H1 (cell line): ENCODE measurements around the gene ABI3. TPM values are rescaled to one million over a fixed set of nuclear protein-coding genes. Genes with fewer than 3 reads are reported as not detected.

Source experiments
- CREB1 ChIP-seq: IDR thresholded peaks from 2 replicates; pipeline ENCODE4 v1.6.1; 2012; ENCODE audit warnings: inconsistent platforms
- CTBP2 ChIP-seq: IDR thresholded peaks from 2 replicates; pipeline ENCODE4 v1.7.0; 2011; ENCODE audit warnings: borderline replicate concordance, mild to moderate bottlenecking, moderate library complexity, mixed read lengths, low read length; ENCODE audit not compliant: insufficient read depth, insufficient read length
- JUN ChIP-seq: IDR thresholded peaks from 2 replicates; pipeline ENCODE4 v1.6.1; 2011; ENCODE audit warnings: low read depth, mild to moderate bottlenecking, improper control_type of control experiment, low read length
- ZNF274 ChIP-seq: IDR thresholded peaks from 2 replicates; pipeline ENCODE4 v1.7.0; 2012; ENCODE audit warnings: low read length, borderline replicate concordance; ENCODE audit errors: extremely low read depth
- polyA plus RNA-seq, 7 experiments: library from polyadenylated mRNA; depleted of rRNA in 3 of 7; stranded (reverse) in 5 of 7; unstranded in 2 of 7; fragments of >200 nt in 5 of 7; fragments of 200-250 nt in 2 of 7; gene quantifications; 1 replicate in 5 of 7; 2 replicates in 1 of 7; 4 replicates in 1 of 7; pipeline versions ENCODE4 v1.2.1 to v1.2.3, GENCODE V29; 2011 to 2013; ENCODE audit warnings: missing spikeins in 2 of 7, mixed read lengths in 2 of 7
- total RNA-seq: library from RNA; stranded (reverse); fragmentation: NEBNext Ultra II Directional; extraction: Animal tissue kit (Norgen Biotek cat#: 25700); gene quantifications from 2 replicates; pipeline ENCODE4 v1.2.1, GENCODE V29; 2021
- TF ChIP-seq, protein P1 (sequence below), 3 experiments: IDR thresholded peaks; 1 replicate in 2 of 3; 2 replicates in 1 of 3; pipeline versions ENCODE4 v1.5.1 to v1.6.1; 2011; ENCODE audit warnings: low read length in 3 of 3, mild to moderate bottlenecking in 3 of 3, inconsistent platforms in 2 of 3, low read depth in 1 of 3, moderate library complexity in 1 of 3; ENCODE audit not compliant: insufficient read depth in 1 of 3; ENCODE audit errors: control extremely low read depth in 1 of 3

The ABI3 gene
- total and polyA plus RNA-seq, 2 of the 8 experiments (the other 6 are each of a cell fraction or from before 2014, with no cell fraction given), result 1.3 to 2.5 TPM

DNA sequence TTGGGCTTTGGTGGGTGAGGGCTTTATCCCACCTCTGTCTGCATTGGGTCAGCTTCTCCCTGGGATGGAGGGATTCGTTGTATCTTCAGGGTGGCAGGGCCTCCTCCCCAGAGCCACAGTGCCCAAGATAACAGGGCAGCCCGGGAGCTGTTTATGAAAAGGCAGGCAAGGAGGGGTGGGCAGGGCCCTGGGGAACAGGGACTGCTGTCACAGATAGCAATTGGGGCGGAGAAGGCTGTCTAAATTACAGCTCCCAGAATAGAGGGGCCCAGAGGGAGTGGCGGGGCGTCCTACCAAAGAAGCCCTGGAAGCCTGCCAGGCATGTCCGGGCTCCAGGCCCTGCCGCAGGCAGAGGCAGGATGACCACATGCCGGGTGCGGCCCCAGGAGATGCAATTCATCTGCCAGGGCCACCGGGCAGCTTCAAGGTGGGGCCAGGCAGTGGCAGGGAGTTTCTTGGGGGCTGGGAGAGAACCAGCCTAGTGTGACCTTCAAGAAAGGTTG is 38.8 kb downstream of the ABI3 start (continued):
- TF ChIP-seq CREB1 (no peak), JUN (no peak), CTBP2 (no peak), ZNF274 (no peak)
- TF ChIP-seq, protein P1, sequence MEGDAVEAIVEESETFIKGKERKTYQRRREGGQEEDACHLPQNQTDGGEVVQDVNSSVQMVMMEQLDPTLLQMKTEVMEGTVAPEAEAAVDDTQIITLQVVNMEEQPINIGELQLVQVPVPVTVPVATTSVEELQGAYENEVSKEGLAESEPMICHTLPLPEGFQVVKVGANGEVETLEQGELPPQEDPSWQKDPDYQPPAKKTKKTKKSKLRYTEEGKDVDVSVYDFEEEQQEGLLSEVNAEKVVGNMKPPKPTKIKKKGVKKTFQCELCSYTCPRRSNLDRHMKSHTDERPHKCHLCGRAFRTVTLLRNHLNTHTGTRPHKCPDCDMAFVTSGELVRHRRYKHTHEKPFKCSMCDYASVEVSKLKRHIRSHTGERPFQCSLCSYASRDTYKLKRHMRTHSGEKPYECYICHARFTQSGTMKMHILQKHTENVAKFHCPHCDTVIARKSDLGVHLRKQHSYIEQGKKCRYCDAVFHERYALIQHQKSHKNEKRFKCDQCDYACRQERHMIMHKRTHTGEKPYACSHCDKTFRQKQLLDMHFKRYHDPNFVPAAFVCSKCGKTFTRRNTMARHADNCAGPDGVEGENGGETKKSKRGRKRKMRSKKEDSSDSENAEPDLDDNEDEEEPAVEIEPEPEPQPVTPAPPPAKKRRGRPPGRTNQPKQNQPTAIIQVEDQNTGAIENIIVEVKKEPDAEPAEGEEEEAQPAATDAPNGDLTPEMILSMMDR (IDR thresholded peaks at IDR 0.05; ENCODE audit: control extremely low read depth in 1 of 3, insufficient read depth in 1 of 3, low read depth in 1 of 3, low read length in 3 of 3), result no peak
